Iris pigment epithelial cell (primary cell): ENCODE results near the gene RNF187.
A peak's percentile ranks its signal among the peaks of the same experiment; 100 is the strongest.
"Not testable (repeated sequence)": the region's sequence is repeated elsewhere in the genome, so short reads cannot be mapped to it uniquely, and the experiment has no call there.

ENCODE experiments used
- DNase-seq: peaks from one replicate; pipeline ENCODE4 v3.0.0-alpha.2; 2011; ENCODE audit warnings: low read depth

RNF187 gene

DNA sequence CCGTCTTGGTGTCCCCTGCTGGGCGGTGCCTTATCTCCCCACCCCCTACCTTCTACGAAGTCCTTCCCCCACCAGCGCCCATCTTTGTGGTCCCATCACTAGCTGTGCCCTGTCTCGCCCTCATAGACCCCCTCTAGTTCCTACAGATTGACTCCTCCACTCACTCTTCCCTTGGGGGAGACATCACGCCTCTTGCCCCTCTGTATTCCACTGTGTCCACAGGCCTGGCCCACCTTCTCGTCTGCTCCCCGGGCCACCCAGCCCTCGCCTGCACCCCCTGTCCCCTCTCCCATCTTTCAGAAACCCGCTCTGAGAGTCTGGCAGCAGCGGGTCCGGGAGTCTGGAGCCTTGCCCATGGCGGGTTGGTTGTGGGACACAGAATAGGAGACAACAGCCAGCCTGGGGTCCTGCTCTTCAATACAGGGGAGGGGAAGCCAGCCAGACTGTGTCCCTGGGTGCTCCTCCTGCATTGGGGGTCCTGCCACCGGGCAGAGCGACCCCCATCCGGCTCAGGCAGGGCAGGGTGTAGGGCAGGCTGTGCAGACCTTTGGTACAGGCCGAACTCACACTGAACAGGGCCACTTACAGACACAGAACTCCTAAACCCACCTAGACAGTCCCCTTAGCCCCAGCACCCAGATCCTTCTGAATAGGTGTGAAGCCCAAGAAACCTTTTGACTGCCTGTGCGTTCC lies 1.1 kb downstream of the RNF187 start:
- no peak for DNase-seq

GRCh38 chr1:228488818-228489674 lies 1.9 kb downstream of the RNF187 start:
- DNase-seq, result no peak

- no peak for DNase-seq
These were observed 3.2 kb downstream of the RNF187 start for GRCh38 chr1:228490120-228491078.

DNA sequence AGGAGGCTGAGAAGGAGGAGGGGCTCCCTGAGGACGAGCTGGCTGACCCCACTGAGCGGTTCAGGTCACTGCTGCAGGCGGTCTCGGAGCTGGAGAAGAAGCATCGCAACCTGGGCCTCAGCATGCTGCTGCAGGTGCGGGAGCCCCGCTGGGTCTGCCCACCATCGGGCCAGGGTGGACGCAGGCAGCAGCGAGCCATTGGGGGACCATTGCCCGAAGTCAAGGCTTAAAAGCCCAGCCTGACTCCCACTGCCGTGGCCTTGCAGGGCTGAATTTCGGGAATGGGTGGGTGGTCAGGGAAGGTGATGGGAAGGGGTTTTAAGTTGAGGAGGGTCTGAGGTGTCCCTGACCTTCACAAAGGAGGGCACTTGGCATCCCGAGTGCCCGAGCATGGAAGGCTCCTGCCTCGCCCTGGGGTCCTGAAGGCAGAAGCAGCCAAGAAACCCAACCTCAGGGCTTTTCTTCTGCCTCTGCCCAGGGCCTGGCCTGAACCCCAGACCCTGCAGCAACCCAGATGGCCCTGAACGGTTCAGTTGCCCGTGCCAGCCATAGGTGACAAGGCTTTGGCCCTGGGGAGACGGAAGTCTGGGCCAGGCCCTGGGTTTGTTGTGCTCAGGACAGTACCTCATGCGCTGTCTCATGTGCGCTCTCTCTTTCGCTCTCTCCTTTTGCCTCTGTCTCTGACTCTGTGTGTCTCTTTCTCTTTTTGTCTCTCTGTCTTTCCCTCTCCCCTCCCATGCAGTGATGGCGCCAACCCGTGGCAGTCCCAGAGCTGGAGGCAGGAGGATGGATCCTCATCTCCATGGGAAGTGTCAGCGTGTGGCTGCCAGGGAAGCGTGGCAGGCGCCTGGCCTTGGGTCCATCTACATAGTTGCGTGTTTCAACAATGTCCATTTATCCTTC lies 6.2 kb downstream of the RNF187 start:
- DNase-seq, result no peak

DNA sequence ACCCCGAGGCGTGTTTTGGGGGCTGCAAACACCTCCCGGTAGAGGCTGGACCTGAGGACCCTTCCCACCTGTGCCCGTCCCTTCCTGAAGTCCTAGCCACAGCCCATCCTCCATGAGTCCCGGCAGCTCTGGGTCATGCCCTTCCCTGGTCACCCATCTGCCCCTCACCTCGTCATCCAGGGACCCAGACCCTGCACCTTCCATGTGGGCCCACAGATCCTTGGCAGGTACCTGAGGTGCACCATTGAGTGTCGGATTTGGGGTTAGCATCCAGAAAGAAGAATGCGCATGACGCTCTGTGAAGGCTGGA lies 6.8 kb downstream of the RNF187 start:
- DNase-seq, result no peak

DNA sequence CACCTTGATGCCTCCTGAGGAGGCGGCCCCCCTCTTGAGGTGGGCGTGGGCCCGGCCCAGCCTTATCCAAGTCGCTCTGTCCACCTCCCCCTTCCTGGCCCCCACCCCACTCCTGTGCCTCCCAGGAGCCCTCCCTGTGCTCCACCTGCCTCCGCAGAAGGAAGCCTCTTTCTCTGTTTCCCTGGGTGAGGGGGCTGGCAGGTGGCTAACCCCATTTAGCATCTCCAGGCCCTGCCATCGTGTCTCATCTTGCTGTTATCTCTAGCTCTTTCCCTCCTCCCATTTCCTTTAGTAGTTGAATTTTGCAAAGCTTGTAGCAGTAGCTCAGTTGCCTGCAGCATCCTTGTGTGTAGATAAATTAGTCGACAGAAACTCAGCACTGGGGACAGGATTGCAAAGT lies 7.2 kb downstream of the RNF187 start:
- DNase-seq, result no peak

- DNase-seq, result no peak
These were observed 8.0 kb downstream of the RNF187 start for GRCh38 chr1:228494970-228495853.

GRCh38 chr1:228496084-228496483 lies 8.9 kb downstream of the RNF187 start:
- no peak for DNase-seq

- DNase-seq, result no peak
These were observed 9.3 kb downstream of the RNF187 start for GRCh38 chr1:228496494-228496893.

GRCh38 chr1:228497206-228497605 lies 10.0 kb downstream of the RNF187 start:
- no peak for DNase-seq

DNA sequence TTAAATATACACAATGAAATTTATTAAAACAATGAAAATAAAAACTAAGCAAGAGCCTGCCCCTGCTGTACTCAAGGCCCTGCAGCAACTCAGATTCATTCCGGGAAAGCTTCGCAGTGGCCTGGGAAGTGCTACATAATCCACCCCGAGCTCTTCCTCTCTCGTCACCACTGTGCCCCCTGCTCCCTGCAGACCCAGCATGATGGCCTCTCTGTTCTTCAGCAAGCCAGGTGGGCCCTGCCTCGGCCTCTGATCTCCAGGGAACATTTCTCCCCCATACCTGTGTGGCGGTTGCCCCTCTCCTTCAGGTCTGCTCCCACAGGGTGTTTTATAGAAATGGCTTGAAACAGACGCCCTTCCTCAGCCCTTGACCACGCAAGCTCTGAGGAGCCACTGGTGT lies 10.6 kb downstream of the RNF187 start:
- no peak for DNase-seq

- no peak for DNase-seq
These were observed 13.1 kb downstream of the RNF187 start for GRCh38 chr1:228500143-228500734.

DNA sequence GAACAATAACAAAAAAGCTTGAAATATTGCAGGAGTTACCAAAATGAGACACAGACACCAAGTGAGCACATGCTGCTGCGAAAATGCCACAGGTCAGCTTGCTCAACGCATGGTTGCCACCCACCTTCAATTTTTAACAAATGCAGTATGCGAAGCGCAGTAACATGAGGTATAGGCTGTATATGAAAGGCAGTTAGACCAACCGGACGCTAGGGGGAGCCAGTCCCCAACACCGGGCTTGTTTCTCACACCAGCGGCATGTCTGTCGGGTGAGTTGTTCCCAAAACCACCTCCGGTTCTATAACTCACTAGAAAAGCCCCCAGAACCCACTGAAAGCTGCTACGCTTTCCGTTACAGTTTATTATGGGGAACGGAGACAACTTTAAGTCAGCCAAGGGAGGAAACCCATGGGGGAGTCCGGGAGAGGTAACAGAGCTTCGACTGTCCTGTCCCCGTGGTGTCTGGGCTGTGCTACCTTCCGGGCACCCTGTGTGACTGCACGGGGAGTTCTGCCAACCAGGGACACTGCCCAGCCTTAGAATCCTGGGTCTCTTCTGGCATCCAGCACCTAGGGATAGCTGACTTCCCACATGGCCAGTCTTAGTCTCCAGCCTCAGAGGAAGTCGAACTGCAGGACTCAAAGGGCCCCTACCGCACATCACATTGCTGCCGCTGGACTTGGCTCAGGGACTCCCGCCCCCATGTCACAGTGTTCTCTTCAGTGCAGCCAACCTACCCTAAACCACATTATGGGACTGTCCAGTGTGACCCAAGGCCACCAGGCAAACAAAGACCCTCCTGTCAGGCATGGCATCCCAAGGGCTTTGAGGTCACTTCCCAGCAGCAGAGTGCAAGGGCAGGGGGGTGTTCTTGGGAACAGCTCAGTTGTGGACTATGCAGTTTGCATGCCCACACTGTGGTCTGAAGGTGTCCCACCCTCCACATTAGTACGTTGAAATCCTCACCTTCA lies 14.0 kb downstream of the RNF187 start:
- DNase-seq, result peak; percentile 83

DNA sequence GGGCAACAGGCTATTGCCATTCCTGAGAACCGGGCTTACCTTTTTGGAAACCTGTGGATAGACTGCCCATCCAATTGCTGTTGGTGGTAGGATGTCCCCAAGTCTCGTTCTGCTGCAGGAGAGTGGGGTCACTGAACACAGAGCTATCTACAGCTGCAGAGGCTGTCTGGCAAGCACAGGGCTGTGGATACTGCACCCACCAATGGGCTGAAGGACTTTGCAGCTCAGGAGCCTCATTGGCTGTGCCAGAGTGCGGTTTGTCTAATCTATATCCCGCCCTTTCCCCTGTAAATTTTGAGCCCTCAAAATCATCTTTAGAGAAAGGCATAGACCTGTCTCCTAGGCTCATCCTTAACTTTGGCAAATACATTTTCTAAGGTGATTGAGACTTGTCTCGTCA lies 15.3 kb downstream of the RNF187 start:
- DNase-seq, result no peak

DNA sequence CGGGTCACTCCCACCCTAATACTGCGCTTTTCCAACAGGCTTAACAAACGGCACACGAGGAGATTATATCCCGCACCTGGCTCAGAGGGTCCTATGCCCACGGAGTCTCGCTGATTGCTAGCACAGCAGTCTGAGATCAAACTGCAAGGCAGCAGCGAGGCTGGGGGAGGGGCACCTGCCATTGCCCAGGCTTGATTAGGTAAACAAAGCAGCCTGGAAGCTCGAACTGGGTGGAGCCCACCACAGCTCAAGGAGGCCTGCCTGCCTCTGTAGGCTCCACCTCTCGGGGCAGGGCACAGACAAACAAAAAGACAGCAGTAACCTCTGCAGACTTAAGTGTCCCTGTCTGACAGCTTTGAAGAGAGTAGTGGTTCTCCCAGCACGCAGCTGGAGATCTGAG lies 18.8 kb downstream of the RNF187 start:
- not testable (repeated sequence) for DNase-seq

- DNase-seq, result no peak
These were observed 20.9 kb downstream of the RNF187 start for GRCh38 chr1:228507961-228508652.

DNA sequence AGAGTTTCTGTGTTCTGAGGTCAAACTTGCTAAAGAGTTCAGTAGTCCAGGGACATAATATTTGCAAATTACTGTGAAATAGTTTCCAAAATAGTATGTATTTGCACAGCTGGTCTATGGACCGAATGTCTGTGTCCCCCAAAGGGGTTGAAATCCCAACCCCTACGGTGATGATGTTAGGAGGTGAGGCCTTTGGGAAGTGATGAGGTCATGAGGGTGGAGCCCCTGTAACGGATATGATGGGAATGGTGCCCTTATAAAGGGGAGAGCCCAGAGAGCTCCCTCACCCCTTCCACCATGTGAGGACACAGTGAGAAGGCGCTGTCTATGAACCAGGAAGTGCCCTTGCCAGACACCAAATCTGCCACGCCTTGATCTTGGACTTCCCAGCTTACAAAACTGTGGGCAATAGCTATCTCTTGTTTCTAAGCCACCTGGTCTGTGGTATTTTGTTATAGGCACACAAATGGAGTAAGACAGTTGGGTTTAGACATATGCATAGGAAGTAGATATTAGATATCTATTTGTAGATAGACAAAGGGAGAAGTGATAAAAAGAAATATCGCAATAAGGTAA lies 21.7 kb downstream of the RNF187 start:
- no peak for DNase-seq
